Pons (tissue), 1 donor: Measurements from ENCODE around the gene SLC25A41.

Experiments
- DNase-seq: peaks from one replicate; pipeline ENCODE4 v3.0.0-alpha.2; 2016; ENCODE audit warnings: low spot score

Gene SLC25A41

GRCh38 chr19:6460099-6460884, 26.7 kb upstream of the SLC25A41 start:
- peak; percentile 97 for DNase-seq

- no peak for DNase-seq
Observed at GRCh38 chr19:6459262-6460098, 25.9 kb upstream of the SLC25A41 start, which contains the start of gene SLC25A23. TSS of gene SLC25A23 (minus strand) at chr19:6459792. CDS start at chr19:6459628, 164 bp downstream.

GRCh38 chr19:6458695-6459261, 25.2 kb upstream of the SLC25A41 start:
- no peak for DNase-seq

GRCh38 chr19:6457958-6458694, 24.6 kb upstream of the SLC25A41 start:
- no peak for DNase-seq

- DNase-seq: no peak
Observed at GRCh38 chr19:6455924-6456323, 22.4 kb upstream of the SLC25A41 start.

GRCh38 chr19:6453951-6454565, 20.5 kb upstream of the SLC25A41 start:
- DNase-seq: no peak

- DNase-seq: no peak
Observed at GRCh38 chr19:6452899-6453298, 19.3 kb upstream of the SLC25A41 start.

- DNase-seq: no peak
Observed at GRCh38 chr19:6452223-6452614, 18.7 kb upstream of the SLC25A41 start.

- no peak for DNase-seq
Observed at GRCh38 chr19:6451583-6452222, 18.1 kb upstream of the SLC25A41 start.

GRCh38 chr19:6450166-6450565, 16.6 kb upstream of the SLC25A41 start:
- DNase-seq: no peak

GRCh38 chr19:6448045-6448444, 14.5 kb upstream of the SLC25A41 start:
- DNase-seq: no peak

GRCh38 chr19:6446452-6446851, 12.9 kb upstream of the SLC25A41 start:
- no peak for DNase-seq

- no peak for DNase-seq
Observed at GRCh38 chr19:6443986-6444385, 10.4 kb upstream of the SLC25A41 start.

- no peak for DNase-seq
Observed at GRCh38 chr19:6442087-6442688, 8.6 kb upstream of the SLC25A41 start.

GRCh38 chr19:6440905-6441304, 7.3 kb upstream of the SLC25A41 start:
- DNase-seq: no peak

GRCh38 chr19:6439743-6440142, 6.2 kb upstream of the SLC25A41 start:
- DNase-seq: no peak

GRCh38 chr19:6433165-6433564, 398 bp downstream of the SLC25A41 start:
- DNase-seq: no peak

- no peak for DNase-seq
Observed at GRCh38 chr19:6431891-6432290, 1.7 kb downstream of the SLC25A41 start.

GRCh38 chr19:6429419-6430221, 3.9 kb downstream of the SLC25A41 start:
- DNase-seq: no peak
